ENCODE data around the gene IL17RA. TPM values are rescaled to one million over a fixed set of nuclear protein-coding genes. Genes with fewer than 3 reads are reported as not detected.
"Not testable (repeated sequence)": the region's sequence is repeated elsewhere in the genome, so short reads cannot be mapped to it uniquely, and the experiment has no call there.

The IL17RA gene
- total RNA-seq (2021) (12.1 and 12.4 TPM in 2 replicates), Bru-seq, nascent RNA (percentile 56 among the genes with signal in this experiment), BruChase-seq, experiment 1, labeled RNA remaining after a 2-hour chase (percentile 63 among the genes with signal in this experiment), BruChase-seq, experiment 2, labeled RNA remaining after a 6-hour chase (percentile 66 among the genes with signal in this experiment)
- long read RNA-seq, full-length matches to known transcripts: 4 of 14 reads
- long read RNA-seq, partial matches to known transcripts: 3 of 14 reads
- long read RNA-seq, other reads (novel, unspliced or antisense): 7 of 14 reads

- Histone ChIP-seq H3K36me3 (ENCODE audit: insufficient read depth, low read length, poor library complexity, severe bottlenecking) (no peaks in the 10 kb centered on the region), H3K9me3 (ENCODE audit: low read depth, low read length, poor library complexity, severe bottlenecking) (no peaks in the 10 kb centered on the region), H3K4me3 (ENCODE audit: low read depth, low read length, poor library complexity, severe bottlenecking) (peak within 1 kb of the TSS; percentile 96), H3K4me1 (ENCODE audit: insufficient read depth, low read length, poor library complexity, severe bottlenecking) (peaks cover 11% of the 10 kb centered on the region), H3K27ac (ENCODE audit: low read depth, low read length, poor library complexity, severe bottlenecking) (peak within 1 kb of the TSS; percentile 81), H3K27me3 (replicated peaks; ENCODE audit: insufficient read depth, low read depth, low read length, poor library complexity) (no peaks in the 10 kb centered on the region)
- CTCF ChIA-PET: interaction anchor here (1.2 kb wide), 1 partner anchor 417 kb away, joined by 4 read pairs; no protein-coding TSS in a partner anchor
- TF ChIP-seq CTCF (conservative IDR thresholded peaks at IDR 0.05; ENCODE audit: low read depth, low read length): no peak
- TF ChIP-seq EZH2 (IDR thresholded peaks at IDR 0.05; ENCODE audit: borderline replicate concordance, low read depth, low read length, poor library complexity, severe bottlenecking): no peak
- BruUV-seq (replicated peaks): no TSS peak
- peak; percentile 92 for DNase-seq (ENCODE audit: low spot score)
- intact Hi-C loops (cut with micrococcal nuclease; ENCODE audit: unreplicated experiment): no loop called here
- POLR2A ChIA-PET (ENCODE audit: low non-redundant PET): no interaction called here
Measured at GRCh38 chr22:17084554-17085276, at the start of gene IL17RA. IL17RA (plus strand) TSS chr22:17085000; CDS start chr22:17085092, 92 bp downstream.

GRCh38 chr22:17035246-17035645, 49.6 kb upstream of the IL17RA start:
- DNase-seq (ENCODE audit: low spot score): no peak
- BruUV-seq (replicated peaks): no TSS peak
- no peaks in the 10 kb centered on the region for H3K9me3 ChIP-seq (ENCODE audit: low read depth, low read length, poor library complexity, severe bottlenecking)
- no peak overlapping the region for H3K4me3 ChIP-seq (ENCODE audit: low read depth, low read length, poor library complexity, severe bottlenecking)
- intact Hi-C loops (cut with micrococcal nuclease; ENCODE audit: unreplicated experiment): no loop called here
- CTCF ChIA-PET: no interaction called here
- peaks cover 15% of the 10 kb centered on the region for H3K27me3 ChIP-seq (replicated peaks; ENCODE audit: insufficient read depth, low read depth, low read length, poor library complexity)
- TF ChIP-seq CTCF (conservative IDR thresholded peaks at IDR 0.05; ENCODE audit: low read depth, low read length): no peak
- TF ChIP-seq EZH2 (IDR thresholded peaks at IDR 0.05; ENCODE audit: borderline replicate concordance, low read depth, low read length, poor library complexity, severe bottlenecking): no peak
- no peak overlapping the region for H3K27ac ChIP-seq (ENCODE audit: low read depth, low read length, poor library complexity, severe bottlenecking)
- no peaks in the 10 kb centered on the region for H3K4me1 ChIP-seq (ENCODE audit: insufficient read depth, low read length, poor library complexity, severe bottlenecking)
- POLR2A ChIA-PET (ENCODE audit: low non-redundant PET): no interaction called here
- H3K36me3 ChIP-seq (ENCODE audit: insufficient read depth, low read length, poor library complexity, severe bottlenecking): no peaks in the 10 kb centered on the region

- H3K9me3 ChIP-seq (ENCODE audit: low read depth, low read length, poor library complexity, severe bottlenecking); H3K27ac ChIP-seq (ENCODE audit: low read depth, low read length, poor library complexity, severe bottlenecking); H3K4me3 ChIP-seq (ENCODE audit: low read depth, low read length, poor library complexity, severe bottlenecking); CTCF ChIA-PET; H3K4me1 ChIP-seq (ENCODE audit: insufficient read depth, low read length, poor library complexity, severe bottlenecking); intact Hi-C loops (cut with micrococcal nuclease; ENCODE audit: unreplicated experiment); DNase-seq (ENCODE audit: low spot score); H3K36me3 ChIP-seq (ENCODE audit: insufficient read depth, low read length, poor library complexity, severe bottlenecking); BruUV-seq (replicated peaks): not testable (repeated sequence)
- POLR2A ChIA-PET (ENCODE audit: low non-redundant PET): interaction anchor here (0.6 kb wide), 1 partner anchor 218 kb away, joined by 4 read pairs; no protein-coding TSS in a partner anchor
- peaks cover 15% of the 10 kb centered on the region for H3K27me3 ChIP-seq (replicated peaks; ENCODE audit: insufficient read depth, low read depth, low read length, poor library complexity)
Measured at GRCh38 chr22:17035976-17036841, 48.6 kb upstream of the IL17RA start.

GRCh38 chr22:17036842-17037711, 47.7 kb upstream of the IL17RA start:
- CTCF ChIA-PET; H3K4me3 ChIP-seq (ENCODE audit: low read depth, low read length, poor library complexity, severe bottlenecking); H3K4me1 ChIP-seq (ENCODE audit: insufficient read depth, low read length, poor library complexity, severe bottlenecking); H3K27ac ChIP-seq (ENCODE audit: low read depth, low read length, poor library complexity, severe bottlenecking); H3K9me3 ChIP-seq (ENCODE audit: low read depth, low read length, poor library complexity, severe bottlenecking); BruUV-seq (replicated peaks); intact Hi-C loops (cut with micrococcal nuclease; ENCODE audit: unreplicated experiment); DNase-seq (ENCODE audit: low spot score); H3K36me3 ChIP-seq (ENCODE audit: insufficient read depth, low read length, poor library complexity, severe bottlenecking): not testable (repeated sequence)
- H3K27me3 ChIP-seq (replicated peaks; ENCODE audit: insufficient read depth, low read depth, low read length, poor library complexity): peaks cover 15% of the 10 kb centered on the region
- POLR2A ChIA-PET (ENCODE audit: low non-redundant PET): interaction anchor here (0.6 kb wide), 1 partner anchor 217 kb away, joined by 4 read pairs; no protein-coding TSS in a partner anchor
